Loucy (cell line): ENCODE results near the gene METAP1.

ENCODE experiments used
- CTCF ChIP-seq: fragments of 200-600 bp; sonication (generic); conservative IDR thresholded peaks from 2 replicates; pipeline ENCODE4 v1.5.1; 2014; ENCODE audit warnings: mild to moderate bottlenecking, antibody characterized with exemption, low read length
- EZH2phosphoT487 ChIP-seq: fragments of 200-600 bp; IDR thresholded peaks from 2 replicates; pipeline ENCODE4 v1.6.1; 2018; ENCODE audit warnings: antibody characterized with exemption, mild to moderate bottlenecking, moderate library complexity, borderline replicate concordance

GRCh38 chr4:99077177-99077576 lies 81.7 kb downstream of the METAP1 start:
- no peak for TF ChIP-seq CTCF
- no peak for TF ChIP-seq EZH2phosphoT487
